HepG2 (cell line): ENCODE results near the gene CRIP1. TPM values are rescaled to one million over a fixed set of nuclear protein-coding genes. Genes with fewer than 3 reads are reported as not detected.

Experiments used
- CBX1 ChIP-seq: IDR thresholded peaks from one replicate; pipeline ENCODE4 v1.6.1; 2016; ENCODE audit warnings: antibody characterized with exemption, low read depth
- CBX2 ChIP-seq, 2 experiments: fragments of 200-600 bp in 1 of 2; sonication (generic); formaldehyde crosslinking in 1 of 2; IDR thresholded peaks; 2 replicates each; pipeline versions ENCODE4 v1.7.0 to v1.8.1; 2018 to 2022; ENCODE audit warnings: low read depth in 2 of 2, low read length in 1 of 2, mild to moderate bottlenecking in 1 of 2, missing genetic modification reagents in 1 of 2
- CCDC6 ChIP-seq: sonication (generic); formaldehyde crosslinking; IDR thresholded peaks from 2 replicates; pipeline ENCODE4 v1.8.1; 2022; ENCODE audit warnings: mild to moderate bottlenecking, missing genetic modification reagents, moderate library complexity
- HDAC1 ChIP-seq: sonication (generic); formaldehyde crosslinking; IDR thresholded peaks from 2 replicates; pipeline ENCODE4 v1.5.1; 2020; ENCODE audit warnings: mild to moderate bottlenecking, missing genetic modification reagents
- HNRNPL ChIP-seq: fragments of 200-400 bp; formaldehyde crosslinking; IDR thresholded peaks from 2 replicates; pipeline ENCODE4 v1.6.1; 2017; ENCODE audit warnings: mild to moderate bottlenecking, low read depth, low read length
- JUN ChIP-seq: sonication (generic); formaldehyde crosslinking; IDR thresholded peaks from 2 replicates; pipeline ENCODE4 v1.4.0; 2020; ENCODE audit warnings: mild to moderate bottlenecking, missing genetic modification reagents
- MBNL3 ChIP-seq: fragments of 250-450 bp; sonication (Bioruptor Pico); conservative IDR thresholded peaks from 2 replicates; pipeline ENCODE4 v1.8.0; 2022; ENCODE audit warnings: mild to moderate bottlenecking, inconsistent platforms
- NFE2L1 ChIP-seq: sonication (generic); formaldehyde crosslinking; IDR thresholded peaks from 2 replicates; pipeline ENCODE4 v1.4.0; 2020; ENCODE audit warnings: missing genetic modification reagents, mild to moderate bottlenecking, borderline replicate concordance
- SALL1 ChIP-seq: sonication (generic); formaldehyde crosslinking; IDR thresholded peaks from 2 replicates; pipeline ENCODE4 v1.8.0; 2022; ENCODE audit warnings: mild to moderate bottlenecking, missing genetic modification reagents
- SCMH1 ChIP-seq: sonication (generic); formaldehyde crosslinking; IDR thresholded peaks from 2 replicates; pipeline ENCODE4 v1.9.0; 2021; ENCODE audit warnings: missing genetic modification reagents, mild to moderate bottlenecking, borderline replicate concordance
- SRF ChIP-seq: IDR thresholded peaks from 2 replicates; pipeline ENCODE4 v1.6.1; 2011; ENCODE audit warnings: mild to moderate bottlenecking, low read depth, low read length, moderate library complexity
- SSRP1 ChIP-seq: IDR thresholded peaks from 2 replicates; pipeline ENCODE4 v1.6.1; 2016; ENCODE audit warnings: control low read depth
- ZFP62 ChIP-seq: sonication (generic); formaldehyde crosslinking; IDR thresholded peaks from 2 replicates; pipeline ENCODE4 v1.4.0; 2020; ENCODE audit warnings: missing genetic modification reagents
- ZMYM2 ChIP-seq: sonication (generic); formaldehyde crosslinking; IDR thresholded peaks from 2 replicates; pipeline ENCODE4 v1.8.0; 2022; ENCODE audit warnings: mild to moderate bottlenecking, missing genetic modification reagents
- ZNF281 ChIP-seq: sonication (generic); formaldehyde crosslinking; IDR thresholded peaks from 2 replicates; pipeline ENCODE4 v1.4.0; 2020; ENCODE audit warnings: missing genetic modification reagents, borderline replicate concordance
- ZSCAN30 ChIP-seq: sonication (generic); formaldehyde crosslinking; IDR thresholded peaks from 2 replicates; pipeline ENCODE4 v1.5.0; 2020; ENCODE audit warnings: mild to moderate bottlenecking, missing genetic modification reagents
- polyA plus RNA-seq, 8 experiments: library from polyadenylated mRNA; depleted of rRNA in 3 of 8; stranded (reverse) in 7 of 8; unstranded in 1 of 8; fragments of >200 nt; fragmentation: Illumina TruSeq in 4 of 8; extraction: Trizol in 4 of 8; gene quantifications; 2 replicates each; pipeline versions ENCODE4 v1.2.1 to v1.2.3, GENCODE V29; 2011 to 2016; ENCODE audit warnings: low read depth in 4 of 8, missing spikeins in 1 of 8, mixed read lengths in 1 of 8; ENCODE audit not compliant: insufficient read depth in 1 of 8
- total RNA-seq, 5 experiments: library from RNA; depleted of rRNA; stranded (reverse); fragments of >200 nt; fragmentation: Illumina TruSeq; extraction: Trizol; gene quantifications; 2 replicates each; pipeline ENCODE4 v1.2.3, GENCODE V29; 2016; ENCODE audit warnings: low read depth in 1 of 5
- TF ChIP-seq, protein P1 (sequence below): IDR thresholded peaks from 2 replicates; pipeline ENCODE4 v1.4.0; 2020; ENCODE audit warnings: mild to moderate bottlenecking, missing genetic modification reagents
- TF ChIP-seq, protein P2 (sequence below): sonication (generic); formaldehyde crosslinking; IDR thresholded peaks from 2 replicates; pipeline ENCODE4; 2020; ENCODE audit warnings: missing genetic modification reagents, mild to moderate bottlenecking, borderline replicate concordance

CRIP1 gene
- total and polyA plus RNA-seq, 2 of the 13 experiments (the other 11 are each of a cell fraction or from before 2014, with no cell fraction given) = 53.9 to 59.5 TPM

GRCh38 chr14:105480807-105481801, 5.6 kb upstream of the CRIP1 start (continued):
- TF ChIP-seq, protein P1, sequence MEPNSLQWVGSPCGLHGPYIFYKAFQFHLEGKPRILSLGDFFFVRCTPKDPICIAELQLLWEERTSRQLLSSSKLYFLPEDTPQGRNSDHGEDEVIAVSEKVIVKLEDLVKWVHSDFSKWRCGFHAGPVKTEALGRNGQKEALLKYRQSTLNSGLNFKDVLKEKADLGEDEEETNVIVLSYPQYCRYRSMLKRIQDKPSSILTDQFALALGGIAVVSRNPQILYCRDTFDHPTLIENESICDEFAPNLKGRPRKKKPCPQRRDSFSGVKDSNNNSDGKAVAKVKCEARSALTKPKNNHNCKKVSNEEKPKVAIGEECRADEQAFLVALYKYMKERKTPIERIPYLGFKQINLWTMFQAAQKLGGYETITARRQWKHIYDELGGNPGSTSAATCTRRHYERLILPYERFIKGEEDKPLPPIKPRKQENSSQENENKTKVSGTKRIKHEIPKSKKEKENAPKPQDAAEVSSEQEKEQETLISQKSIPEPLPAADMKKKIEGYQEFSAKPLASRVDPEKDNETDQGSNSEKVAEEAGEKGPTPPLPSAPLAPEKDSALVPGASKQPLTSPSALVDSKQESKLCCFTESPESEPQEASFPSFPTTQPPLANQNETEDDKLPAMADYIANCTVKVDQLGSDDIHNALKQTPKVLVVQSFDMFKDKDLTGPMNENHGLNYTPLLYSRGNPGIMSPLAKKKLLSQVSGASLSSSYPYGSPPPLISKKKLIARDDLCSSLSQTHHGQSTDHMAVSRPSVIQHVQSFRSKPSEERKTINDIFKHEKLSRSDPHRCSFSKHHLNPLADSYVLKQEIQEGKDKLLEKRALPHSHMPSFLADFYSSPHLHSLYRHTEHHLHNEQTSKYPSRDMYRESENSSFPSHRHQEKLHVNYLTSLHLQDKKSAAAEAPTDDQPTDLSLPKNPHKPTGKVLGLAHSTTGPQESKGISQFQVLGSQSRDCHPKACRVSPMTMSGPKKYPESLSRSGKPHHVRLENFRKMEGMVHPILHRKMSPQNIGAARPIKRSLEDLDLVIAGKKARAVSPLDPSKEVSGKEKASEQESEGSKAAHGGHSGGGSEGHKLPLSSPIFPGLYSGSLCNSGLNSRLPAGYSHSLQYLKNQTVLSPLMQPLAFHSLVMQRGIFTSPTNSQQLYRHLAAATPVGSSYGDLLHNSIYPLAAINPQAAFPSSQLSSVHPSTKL (CRISPR knock-in tag) = no peak; the same call in 1 of the 2 replicates
- TF ChIP-seq CBX1 (no peak), CCDC6 (no peak), CBX2 (IDR thresholded peaks at IDR 0.05; ENCODE audit: low read depth, low read length) (no peak), CBX2 (CRISPR knock-in tag; IDR thresholded peaks at IDR 0.05; ENCODE audit: low read depth) (no peak), ZMYM2 (CRISPR knock-in tag) (no peak), JUN (CRISPR knock-in tag) (no peak), HDAC1 (CRISPR knock-in tag) (peak; percentile 61; the same call in 1 of the 2 replicates), SRF (no peak), SSRP1 (CRISPR knock-in tag) (no peak), SCMH1 (CRISPR knock-in tag) (no peak), SALL1 (peak; percentile 65), ZNF281 (CRISPR knock-in tag) (peak; percentile 93), ZSCAN30 (no peak), NFE2L1 (CRISPR knock-in tag) (no peak), HNRNPL (0 out of 2 replicates have a peak, but pooled peaks have one; percentile 50), MBNL3 (CRISPR knock-in tag) (no peak), ZFP62 (no peak)
- TF ChIP-seq, protein P2, sequence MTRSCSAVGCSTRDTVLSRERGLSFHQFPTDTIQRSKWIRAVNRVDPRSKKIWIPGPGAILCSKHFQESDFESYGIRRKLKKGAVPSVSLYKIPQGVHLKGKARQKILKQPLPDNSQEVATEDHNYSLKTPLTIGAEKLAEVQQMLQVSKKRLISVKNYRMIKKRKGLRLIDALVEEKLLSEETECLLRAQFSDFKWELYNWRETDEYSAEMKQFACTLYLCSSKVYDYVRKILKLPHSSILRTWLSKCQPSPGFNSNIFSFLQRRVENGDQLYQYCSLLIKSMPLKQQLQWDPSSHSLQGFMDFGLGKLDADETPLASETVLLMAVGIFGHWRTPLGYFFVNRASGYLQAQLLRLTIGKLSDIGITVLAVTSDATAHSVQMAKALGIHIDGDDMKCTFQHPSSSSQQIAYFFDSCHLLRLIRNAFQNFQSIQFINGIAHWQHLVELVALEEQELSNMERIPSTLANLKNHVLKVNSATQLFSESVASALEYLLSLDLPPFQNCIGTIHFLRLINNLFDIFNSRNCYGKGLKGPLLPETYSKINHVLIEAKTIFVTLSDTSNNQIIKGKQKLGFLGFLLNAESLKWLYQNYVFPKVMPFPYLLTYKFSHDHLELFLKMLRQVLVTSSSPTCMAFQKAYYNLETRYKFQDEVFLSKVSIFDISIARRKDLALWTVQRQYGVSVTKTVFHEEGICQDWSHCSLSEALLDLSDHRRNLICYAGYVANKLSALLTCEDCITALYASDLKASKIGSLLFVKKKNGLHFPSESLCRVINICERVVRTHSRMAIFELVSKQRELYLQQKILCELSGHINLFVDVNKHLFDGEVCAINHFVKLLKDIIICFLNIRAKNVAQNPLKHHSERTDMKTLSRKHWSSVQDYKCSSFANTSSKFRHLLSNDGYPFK (CRISPR knock-in tag) = peak; percentile 40; the same call in 1 of the 2 replicates
